Neural progenitor cell (in vitro differentiated cells): ENCODE data around the gene KDM4B. TPM values are rescaled to one million over a fixed set of nuclear protein-coding genes. Genes with fewer than 3 reads are reported as not detected.

Source experiments
- DNase-seq: peaks from one replicate; pipeline ENCODE4 v3.0.0-alpha.2; 2016; ENCODE audit warnings: low spot score
- H2AFZ ChIP-seq: fragments of 200-600 bp; sonication (generic); replicated peaks from 2 replicates; pipeline ENCODE4 v1.6.1; 2016; ENCODE audit warnings: antibody characterized with exemption
- H3F3A ChIP-seq: fragments of 200-600 bp; sonication (generic); 2 replicates; pipeline ENCODE4 v1.6.1; 2016; ENCODE audit warnings: antibody characterized with exemption, low read depth
- H3K27ac ChIP-seq: fragments of 200-600 bp; sonication (generic); 2 replicates; pipeline ENCODE4 v1.5.1; 2016; ENCODE audit warnings: mild to moderate bottlenecking
- H3K27me3 ChIP-seq: fragments of 200-600 bp; sonication (generic); 2 replicates; pipeline ENCODE4 v1.6.1; 2016; ENCODE audit warnings: mild to moderate bottlenecking, moderate library complexity
- H3K36me3 ChIP-seq: fragments of 200-600 bp; sonication (generic); 2 replicates; pipeline ENCODE4 v1.5.1; 2016
- H3K4me1 ChIP-seq: fragments of 200-600 bp; sonication (generic); 2 replicates; pipeline ENCODE4 v1.6.1; 2016; ENCODE audit warnings: mixed run types
- H3K4me2 ChIP-seq: fragments of 200-600 bp; sonication (generic); 2 replicates; pipeline ENCODE4 v1.6.1; 2016
- H3K4me3 ChIP-seq: fragments of 200-600 bp; sonication (generic); 2 replicates; pipeline ENCODE4 v1.5.1; 2016
- H3K79me2 ChIP-seq: fragments of 200-600 bp; sonication (generic); 2 replicates; pipeline ENCODE4 v1.6.1; 2016; ENCODE audit warnings: low read depth
- H3K9ac ChIP-seq: fragments of 200-600 bp; sonication (generic); 2 replicates; pipeline ENCODE4 v1.6.1; 2016
- H3K9me3 ChIP-seq: fragments of 200-600 bp; sonication (generic); 2 replicates; pipeline ENCODE4 v1.5.1; 2016; ENCODE audit warnings: low read depth
- H4K20me1 ChIP-seq: fragments of 200-600 bp; sonication (generic); 2 replicates; pipeline ENCODE4 v1.6.1; 2016; ENCODE audit warnings: low read depth
- H3K27ac Mint-ChIP-seq: 3 replicates; pipeline ENCODE4 v1.8.0; 2021; ENCODE audit warnings: mixed read lengths
- H3K27me3 Mint-ChIP-seq: 2 replicates; pipeline ENCODE4 v1.8.0; 2022; ENCODE audit warnings: low read depth, mild to moderate bottlenecking, inconsistent platforms, moderate library complexity, mixed read lengths; ENCODE audit not compliant: insufficient read depth
- H3K36me3 Mint-ChIP-seq: 3 replicates; pipeline ENCODE4 v1.8.0; 2021; ENCODE audit warnings: mixed read lengths
- H3K4me1 Mint-ChIP-seq: 3 replicates; pipeline ENCODE4 v1.8.0; 2021; ENCODE audit warnings: mixed read lengths
- H3K4me3 Mint-ChIP-seq: 3 replicates; pipeline ENCODE4 v1.8.0; 2021; ENCODE audit warnings: mild to moderate bottlenecking, moderate library complexity, mixed read lengths
- H3K9me3 Mint-ChIP-seq: 3 replicates; pipeline ENCODE4 v1.8.0; 2020; ENCODE audit warnings: mixed read lengths
- CTCF ChIP-seq: fragments of 200-600 bp; sonication (generic); IDR thresholded peaks from 2 replicates; pipeline ENCODE4 v1.5.1; 2017; ENCODE audit warnings: antibody characterized with exemption, mild to moderate bottlenecking
- EZH2 ChIP-seq: fragments of 200-600 bp; sonication (generic); IDR thresholded peaks from 2 replicates; pipeline ENCODE4 v1.6.1; 2017; ENCODE audit warnings: antibody characterized with exemption, mild to moderate bottlenecking, moderate library complexity
- EZH2phosphoT487 ChIP-seq: fragments of 200-600 bp; sonication (generic); IDR thresholded peaks from 2 replicates; pipeline ENCODE4 v1.6.1; 2017; ENCODE audit warnings: antibody characterized with exemption
- total RNA-seq: library from RNA; depleted of rRNA; stranded (reverse); fragments of >200 nt; gene quantifications from 2 replicates; pipeline ENCODE4 v1.2.3, GENCODE V29; 2015; ENCODE audit warnings: low replicate concordance

Gene KDM4B
- total RNA-seq, 1 donor from 2014 or later = 16.0 TPM

- peaks cover 21% of the 10 kb centered on the region for H3K4me1 Mint-ChIP-seq
- H3K27ac Mint-ChIP-seq = no peak overlapping the region
- no peak for DNase-seq
- H3K79me2 ChIP-seq = no peaks in the 10 kb centered on the region
- TF ChIP-seq CTCF (no peak), EZH2 (no peak), EZH2phosphoT487 (no peak)
- no peak overlapping the region for H3K4me3 ChIP-seq
- H3K9ac ChIP-seq = no peak overlapping the region
- no peaks in the 10 kb centered on the region for H3K9me3 ChIP-seq
- H3K27me3 Mint-ChIP-seq = no peaks in the 10 kb centered on the region
- no peaks in the 10 kb centered on the region for H3K36me3 ChIP-seq
- H3K36me3 Mint-ChIP-seq = peaks cover 25% of the 10 kb centered on the region
- peaks cover 9% of the 10 kb centered on the region for H3F3A ChIP-seq
- no peak overlapping the region for H2AFZ ChIP-seq
- H3K4me2 ChIP-seq = no peak overlapping the region
- peaks cover 45% of the 10 kb centered on the region for H4K20me1 ChIP-seq
- no peak overlapping the region for H3K4me3 Mint-ChIP-seq
- H3K4me1 ChIP-seq = peaks cover 5% of the 10 kb centered on the region
- no peaks in the 10 kb centered on the region for H3K9me3 Mint-ChIP-seq
- no peaks in the 10 kb centered on the region for H3K27me3 ChIP-seq
- H3K27ac ChIP-seq = no peak overlapping the region
These were observed 71.0 kb downstream of the KDM4B start for GRCh38 chr19:5039642-5040543.

- Mint-ChIP-seq H3K9me3 (no peaks in the 10 kb centered on the region), H3K4me3 (no peak overlapping the region), H3K4me1 (peaks cover 26% of the 10 kb centered on the region), H3K27me3 (no peaks in the 10 kb centered on the region), H3K36me3 (peaks cover 26% of the 10 kb centered on the region), H3K27ac (no peak overlapping the region)
- Histone ChIP-seq H4K20me1 (peaks cover 38% of the 10 kb centered on the region), H3K4me1 (peaks cover 5% of the 10 kb centered on the region), H3K27ac (no peak overlapping the region), H3K79me2 (no peaks in the 10 kb centered on the region), H3K9ac (no peak overlapping the region), H3K36me3 (no peaks in the 10 kb centered on the region), H3K4me3 (no peak overlapping the region), H3F3A (peaks cover 9% of the 10 kb centered on the region), H3K27me3 (no peaks in the 10 kb centered on the region), H3K9me3 (no peaks in the 10 kb centered on the region), H2AFZ (no peak overlapping the region), H3K4me2 (no peak overlapping the region)
- TF ChIP-seq EZH2 (no peak), EZH2phosphoT487 (no peak), CTCF (no peak)
- no peak for DNase-seq
These were observed 71.7 kb downstream of the KDM4B start for GRCh38 chr19:5040544-5041167.

- DNase-seq = no peak
These were observed 72.4 kb downstream of the KDM4B start for GRCh38 chr19:5041168-5041912.

More at GRCh38 chr19:5041168-5041912, 72.4 kb downstream of the KDM4B start:
- Histone ChIP-seq H3K4me3 (no peak overlapping the region), H3K4me2 (no peak overlapping the region), H3K27me3 (no peaks in the 10 kb centered on the region), H3F3A (peaks cover 9% of the 10 kb centered on the region), H4K20me1 (peaks cover 44% of the 10 kb centered on the region), H3K79me2 (no peaks in the 10 kb centered on the region), H3K4me1 (peaks cover 5% of the 10 kb centered on the region), H2AFZ (no peak overlapping the region), H3K9me3 (no peaks in the 10 kb centered on the region), H3K9ac (no peak overlapping the region), H3K27ac (no peak overlapping the region), H3K36me3 (no peaks in the 10 kb centered on the region)
- Mint-ChIP-seq H3K27me3 (no peaks in the 10 kb centered on the region), H3K4me3 (no peak overlapping the region), H3K9me3 (no peaks in the 10 kb centered on the region), H3K36me3 (peaks cover 26% of the 10 kb centered on the region), H3K4me1 (peaks cover 31% of the 10 kb centered on the region), H3K27ac (no peak overlapping the region)
- TF ChIP-seq CTCF = no peak
- no peak for TF ChIP-seq EZH2
